ENCODE results near the gene BCL2.

BCL2 gene

GRCh38 chr18:63131106-63131958, 188.2 kb downstream of the BCL2 start:
- H3K4me3 ChIP-seq (ENCODE audit: low read depth, low read length): no peak overlapping the region
- H3K36me3 ChIP-seq (ENCODE audit: control insufficient read depth in 1 of 2, insufficient read depth in 2 of 2, low read length in 2 of 2): no peaks in the 10 kb centered on the region
- peaks cover 5% of the 10 kb centered on the region for H3K79me1 ChIP-seq (ENCODE audit: low read length)
- no peak overlapping the region for H2AFZ ChIP-seq (ENCODE audit: insufficient read depth, low read length, poor library complexity)
- no peak overlapping the region for H2BK5ac ChIP-seq (ENCODE audit: low read depth, low read length, poor library complexity)
- no peak overlapping the region for H2AK5ac ChIP-seq (ENCODE audit: low read length)
- H3K27me3 ChIP-seq (ENCODE audit: insufficient read depth, low read length): no peaks in the 10 kb centered on the region
- no peak overlapping the region for H3K14ac ChIP-seq (ENCODE audit: low read length)
- H3K27ac ChIP-seq (ENCODE audit: low read depth, low read length): no peak overlapping the region
- no peak overlapping the region for H4K91ac ChIP-seq (ENCODE audit: low read depth, low read length)
- H2BK12ac ChIP-seq (ENCODE audit: low read length): no peak overlapping the region
- H4K8ac ChIP-seq (ENCODE audit: low read depth, low read length): no peak overlapping the region
- no peak overlapping the region for H3K4me2 ChIP-seq (ENCODE audit: low read length)
- no peak overlapping the region for H2BK120ac ChIP-seq (ENCODE audit: insufficient read depth, low read length, poor library complexity)
- peaks cover 2% of the 10 kb centered on the region for H3K9me3 ChIP-seq (ENCODE audit: insufficient read depth, low read depth, low read length)
- peak; percentile 53 to 83 for DNase-seq
- no peak overlapping the region for H3K9ac ChIP-seq (ENCODE audit: low read length)
- no peak overlapping the region for H3K23ac ChIP-seq (ENCODE audit: low read length)
- no peak overlapping the region for H3K18ac ChIP-seq (ENCODE audit: low read length)
- peaks cover 0 to under 1% of the 10 kb centered on the region in 2 experiments for H3K4me1 ChIP-seq (ENCODE audit: control insufficient read depth in 1 of 2, insufficient read depth in 2 of 2, low read length in 2 of 2)
- no CpG with 5 or more reads among the region's 8 CpGs for WGBS (ENCODE audit: extremely low coverage, insufficient coverage, insufficient read length)
- H4K12ac ChIP-seq (ENCODE audit: low read depth, low read length): no peak overlapping the region
- no peaks in the 10 kb centered on the region for H3K79me2 ChIP-seq (ENCODE audit: control insufficient read depth, insufficient read depth, low read length, poor library complexity)
- no peak overlapping the region for H3K4ac ChIP-seq (ENCODE audit: low read depth, low read length)

DNA sequence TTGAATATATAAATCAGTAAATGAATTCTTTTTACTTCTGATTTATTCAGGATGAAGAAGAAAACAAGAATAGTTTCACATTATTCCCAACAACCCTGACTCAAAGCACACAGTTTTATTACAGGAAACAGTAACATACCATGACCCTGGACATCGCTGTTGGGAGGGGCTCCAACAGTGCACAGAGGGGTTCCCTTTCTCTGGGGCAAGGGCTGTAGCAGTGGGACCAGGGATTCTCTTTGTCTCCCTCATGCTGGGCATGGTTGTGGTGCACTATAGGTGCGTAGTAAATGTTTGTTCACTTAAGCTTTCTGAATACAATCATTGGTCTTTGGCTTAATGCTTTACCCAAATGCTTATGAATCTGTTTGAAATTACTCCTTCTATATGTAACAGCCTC, 189.4 kb downstream of the BCL2 start:
- H4K8ac ChIP-seq (ENCODE audit: low read depth, low read length): no peak overlapping the region
- DNase-seq: no peak
- H2BK12ac ChIP-seq (ENCODE audit: low read length): no peak overlapping the region

DNA sequence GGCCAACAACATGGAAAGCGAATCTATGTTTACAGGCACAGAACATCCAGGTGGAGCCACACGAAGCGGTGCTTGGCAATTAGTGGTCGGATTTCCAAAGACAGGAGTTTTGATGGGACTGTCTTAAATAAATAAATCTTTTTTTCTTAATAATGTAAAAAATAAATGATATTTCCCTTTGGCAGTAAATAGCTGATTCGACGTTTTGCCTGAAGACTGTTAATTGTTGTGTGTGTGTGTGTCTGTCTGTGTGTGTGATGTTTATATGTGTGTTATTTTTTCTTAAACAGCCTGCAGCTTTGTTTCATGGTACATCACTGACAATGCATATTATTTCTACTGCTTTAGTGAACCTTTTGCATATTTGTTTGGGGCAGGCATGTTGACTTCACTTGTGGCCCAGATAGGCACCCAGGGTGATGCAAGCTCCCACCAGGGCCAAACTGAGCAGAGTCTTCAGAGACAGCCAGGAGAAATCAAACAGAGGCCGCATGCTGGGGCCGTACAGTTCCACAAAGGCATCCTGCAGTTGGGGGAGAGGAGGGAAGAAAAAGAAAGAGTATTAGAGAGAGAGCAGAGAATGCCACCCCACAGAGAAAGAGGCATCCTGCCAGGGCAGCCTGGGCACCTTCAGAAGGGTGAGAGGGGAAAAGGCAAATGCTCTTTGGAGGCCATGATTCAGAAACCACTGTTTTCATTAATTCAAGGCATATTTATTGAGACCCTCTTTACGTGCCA, 191.2 kb downstream of the BCL2 start:
- no peak overlapping the region for H2BK120ac ChIP-seq (ENCODE audit: insufficient read depth, low read length, poor library complexity)
- no peak overlapping the region for H4K8ac ChIP-seq (ENCODE audit: low read depth, low read length)
- DNase-seq: no peak
- H3K14ac ChIP-seq (ENCODE audit: low read length): no peak overlapping the region
- no peaks in the 10 kb centered on the region for H3K79me2 ChIP-seq (ENCODE audit: control insufficient read depth, insufficient read depth, low read length, poor library complexity)
- H3K4me3 ChIP-seq (ENCODE audit: low read depth, low read length): no peak overlapping the region
- H4K91ac ChIP-seq (ENCODE audit: low read depth, low read length): no peak overlapping the region
- no peak overlapping the region for H4K12ac ChIP-seq (ENCODE audit: low read depth, low read length)
- H3K9ac ChIP-seq (ENCODE audit: low read length): no peak overlapping the region
- no peaks in the 10 kb centered on the region for H3K36me3 ChIP-seq (ENCODE audit: control insufficient read depth in 1 of 2, insufficient read depth in 2 of 2, low read length in 2 of 2)
- no peak overlapping the region for H2AFZ ChIP-seq (ENCODE audit: insufficient read depth, low read length, poor library complexity)
- no peak overlapping the region for H2BK12ac ChIP-seq (ENCODE audit: low read length)
- peaks cover 0 to 4% of the 10 kb centered on the region in 2 experiments for H3K4me1 ChIP-seq (ENCODE audit: control insufficient read depth in 1 of 2, insufficient read depth in 2 of 2, low read length in 2 of 2)
- peaks cover 2% of the 10 kb centered on the region for H3K9me3 ChIP-seq (ENCODE audit: insufficient read depth, low read depth, low read length)
- no peak overlapping the region for H3K27ac ChIP-seq (ENCODE audit: low read depth, low read length)
- no peak overlapping the region for H2AK5ac ChIP-seq (ENCODE audit: low read length)
- no peak overlapping the region for H2BK5ac ChIP-seq (ENCODE audit: low read depth, low read length, poor library complexity)
- peaks cover 5% of the 10 kb centered on the region for H3K79me1 ChIP-seq (ENCODE audit: low read length)
- H3K4ac ChIP-seq (ENCODE audit: low read depth, low read length): no peak overlapping the region
- H3K18ac ChIP-seq (ENCODE audit: low read length): no peak overlapping the region
- no peak overlapping the region for H3K23ac ChIP-seq (ENCODE audit: low read length)
- no peak overlapping the region for H3K4me2 ChIP-seq (ENCODE audit: low read length)
- H3K27me3 ChIP-seq (ENCODE audit: insufficient read depth, low read length): no peaks in the 10 kb centered on the region
- WGBS (ENCODE audit: extremely low coverage, insufficient coverage, insufficient read length): no CpG with 5 or more reads among the region's 9 CpGs

More for the DNA sequence above, 189.4 kb downstream of the BCL2 start:
- peaks cover 0 to 4% of the 10 kb centered on the region in 2 experiments for H3K4me1 ChIP-seq (ENCODE audit: control insufficient read depth in 1 of 2, insufficient read depth in 2 of 2, low read length in 2 of 2)
- no peak overlapping the region for H2BK120ac ChIP-seq (ENCODE audit: insufficient read depth, low read length, poor library complexity)
- H4K91ac ChIP-seq (ENCODE audit: low read depth, low read length): no peak overlapping the region
- H2AK5ac ChIP-seq (ENCODE audit: low read length): no peak overlapping the region
- no peak overlapping the region for H3K23ac ChIP-seq (ENCODE audit: low read length)
- H2BK5ac ChIP-seq (ENCODE audit: low read depth, low read length, poor library complexity): no peak overlapping the region
- no peak overlapping the region for H3K4me3 ChIP-seq (ENCODE audit: low read depth, low read length)
- no peak overlapping the region for H3K27ac ChIP-seq (ENCODE audit: low read depth, low read length)
- H3K4ac ChIP-seq (ENCODE audit: low read depth, low read length): no peak overlapping the region
- H3K9me3 ChIP-seq (ENCODE audit: insufficient read depth, low read depth, low read length): peaks cover 2% of the 10 kb centered on the region
- H3K18ac ChIP-seq (ENCODE audit: low read length): no peak overlapping the region
- H3K79me1 ChIP-seq (ENCODE audit: low read length): peaks cover 5% of the 10 kb centered on the region
- H3K9ac ChIP-seq (ENCODE audit: low read length): no peak overlapping the region
- no peaks in the 10 kb centered on the region for H3K27me3 ChIP-seq (ENCODE audit: insufficient read depth, low read length)
- no peak overlapping the region for H4K12ac ChIP-seq (ENCODE audit: low read depth, low read length)
- no peak overlapping the region for H3K14ac ChIP-seq (ENCODE audit: low read length)
- no peaks in the 10 kb centered on the region for H3K36me3 ChIP-seq (ENCODE audit: control insufficient read depth in 1 of 2, insufficient read depth in 2 of 2, low read length in 2 of 2)
- H3K4me2 ChIP-seq (ENCODE audit: low read length): no peak overlapping the region
- no CpG with 5 or more reads among the region's 2 CpGs for WGBS (ENCODE audit: extremely low coverage, insufficient coverage, insufficient read length)
- H2AFZ ChIP-seq (ENCODE audit: insufficient read depth, low read length, poor library complexity): no peak overlapping the region
- H3K79me2 ChIP-seq (ENCODE audit: control insufficient read depth, insufficient read depth, low read length, poor library complexity): no peaks in the 10 kb centered on the region

DNA sequence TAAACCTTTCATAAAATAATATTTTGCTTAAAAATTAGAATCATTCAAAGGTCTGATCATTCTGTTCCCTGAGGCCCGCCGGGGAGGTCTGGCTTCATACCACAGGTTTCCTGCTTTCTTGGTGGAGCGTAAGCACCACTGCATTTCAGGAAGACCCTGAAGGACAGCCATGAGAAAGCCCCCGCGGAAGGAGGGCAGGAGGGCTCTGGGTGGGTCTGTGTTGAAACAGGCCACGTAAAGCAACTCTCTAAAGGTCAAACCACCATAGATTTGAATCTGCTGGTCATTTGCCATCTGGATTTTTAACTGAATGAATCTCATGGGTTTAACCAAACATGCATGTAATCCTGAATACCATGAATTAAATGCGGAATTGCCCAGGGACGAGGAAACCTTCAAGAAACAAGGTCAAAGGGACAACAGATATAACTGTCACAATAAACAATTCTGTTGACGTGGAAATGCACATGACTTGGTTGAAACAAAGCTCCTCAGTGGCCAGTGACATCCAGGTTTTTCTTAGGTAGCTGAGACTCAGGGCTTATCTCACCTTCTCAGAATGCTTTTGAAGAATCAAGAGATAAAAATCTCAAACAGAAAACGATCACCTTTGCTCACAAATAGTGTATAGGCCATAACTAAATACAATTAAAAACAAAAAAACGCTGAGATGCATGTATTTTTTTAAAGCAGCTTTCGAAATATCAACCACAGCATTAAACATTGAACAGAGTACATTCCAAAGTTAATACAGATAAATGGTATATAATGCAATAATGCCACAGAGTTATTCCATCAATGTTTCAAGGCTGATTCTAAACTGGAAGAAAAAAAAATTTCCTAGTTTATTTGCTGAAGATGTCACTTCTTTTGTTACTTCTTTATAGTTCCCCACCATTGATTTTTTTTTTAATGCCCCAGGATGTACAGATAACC, 193.2 kb downstream of the BCL2 start:
- no CpG with 5 or more reads among the region's 12 CpGs for WGBS (ENCODE audit: extremely low coverage, insufficient coverage, insufficient read length)

More for the DNA sequence above, 193.2 kb downstream of the BCL2 start:
- Histone ChIP-seq H2BK12ac (ENCODE audit: low read length) (no peak overlapping the region), H3K79me2 (ENCODE audit: control insufficient read depth, insufficient read depth, low read length, poor library complexity) (no peaks in the 10 kb centered on the region), H3K4ac (ENCODE audit: low read depth, low read length) (no peak overlapping the region), H3K9me3 (ENCODE audit: insufficient read depth, low read depth, low read length) (peaks cover 2% of the 10 kb centered on the region), H4K8ac (ENCODE audit: low read depth, low read length) (no peak overlapping the region), H3K14ac (ENCODE audit: low read length) (no peak overlapping the region), H2AFZ (ENCODE audit: insufficient read depth, low read length, poor library complexity) (no peak overlapping the region), H3K9ac (ENCODE audit: low read length) (no peak overlapping the region), H3K27ac (ENCODE audit: low read depth, low read length) (no peak overlapping the region), H3K4me2 (ENCODE audit: low read length) (no peak overlapping the region), H3K36me3 (ENCODE audit: control insufficient read depth in 1 of 2, insufficient read depth in 2 of 2, low read length in 2 of 2) (no peaks in the 10 kb centered on the region), H3K79me1 (ENCODE audit: low read length) (peaks cover 5% of the 10 kb centered on the region), H2BK5ac (ENCODE audit: low read depth, low read length, poor library complexity) (no peak overlapping the region), H3K27me3 (ENCODE audit: insufficient read depth, low read length) (no peaks in the 10 kb centered on the region), H2BK120ac (ENCODE audit: insufficient read depth, low read length, poor library complexity) (no peak overlapping the region), H4K91ac (ENCODE audit: low read depth, low read length) (no peak overlapping the region), H3K18ac (ENCODE audit: low read length) (no peak overlapping the region), H3K4me1 (ENCODE audit: control insufficient read depth in 1 of 2, insufficient read depth in 2 of 2, low read length in 2 of 2) (peaks cover 0 to 4% of the 10 kb centered on the region in 2 experiments), H3K23ac (ENCODE audit: low read length) (no peak overlapping the region), H2AK5ac (ENCODE audit: low read length) (no peak overlapping the region), H4K12ac (ENCODE audit: low read depth, low read length) (no peak overlapping the region), H3K4me3 (ENCODE audit: low read depth, low read length) (no peak overlapping the region)
- DNase-seq: peak; percentile 37 to 75

Data from trophoblast cell (in vitro differentiated cells and primary cell).